ENCODE measurements around the gene RCAN2.

DNA sequence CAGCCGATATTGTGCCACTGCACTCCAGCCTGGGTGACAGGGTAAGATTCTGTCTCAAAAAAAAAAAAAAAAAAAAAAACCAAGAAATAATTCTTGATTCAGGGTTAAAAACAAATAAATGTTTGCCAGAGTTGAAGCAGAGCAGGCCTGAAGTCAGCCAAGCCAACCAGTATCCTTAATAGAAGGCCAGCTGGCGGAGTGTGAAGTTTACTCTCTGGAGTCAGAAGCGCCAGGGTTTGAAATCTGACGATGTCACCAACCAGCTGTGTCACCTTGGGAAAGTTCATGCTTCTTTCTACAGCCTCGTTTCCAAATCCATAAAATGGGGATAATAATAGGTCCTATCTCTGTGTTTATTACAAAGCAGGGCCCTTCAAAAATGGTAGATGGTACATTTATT, 247.5 kb downstream of the RCAN2 start:
- TF ChIP-seq POLR2A (IDR thresholded peaks at IDR 0.05), result no peak
- TF ChIP-seq, protein P1, sequence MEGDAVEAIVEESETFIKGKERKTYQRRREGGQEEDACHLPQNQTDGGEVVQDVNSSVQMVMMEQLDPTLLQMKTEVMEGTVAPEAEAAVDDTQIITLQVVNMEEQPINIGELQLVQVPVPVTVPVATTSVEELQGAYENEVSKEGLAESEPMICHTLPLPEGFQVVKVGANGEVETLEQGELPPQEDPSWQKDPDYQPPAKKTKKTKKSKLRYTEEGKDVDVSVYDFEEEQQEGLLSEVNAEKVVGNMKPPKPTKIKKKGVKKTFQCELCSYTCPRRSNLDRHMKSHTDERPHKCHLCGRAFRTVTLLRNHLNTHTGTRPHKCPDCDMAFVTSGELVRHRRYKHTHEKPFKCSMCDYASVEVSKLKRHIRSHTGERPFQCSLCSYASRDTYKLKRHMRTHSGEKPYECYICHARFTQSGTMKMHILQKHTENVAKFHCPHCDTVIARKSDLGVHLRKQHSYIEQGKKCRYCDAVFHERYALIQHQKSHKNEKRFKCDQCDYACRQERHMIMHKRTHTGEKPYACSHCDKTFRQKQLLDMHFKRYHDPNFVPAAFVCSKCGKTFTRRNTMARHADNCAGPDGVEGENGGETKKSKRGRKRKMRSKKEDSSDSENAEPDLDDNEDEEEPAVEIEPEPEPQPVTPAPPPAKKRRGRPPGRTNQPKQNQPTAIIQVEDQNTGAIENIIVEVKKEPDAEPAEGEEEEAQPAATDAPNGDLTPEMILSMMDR (IDR thresholded peaks at IDR 0.05), result no peak

Data from heart left ventricle (tissue), 13 donors.